ENCODE data around the gene FAM229B. TPM values are rescaled to one million over a fixed set of nuclear protein-coding genes. Genes with fewer than 3 reads are reported as not detected.

The FAM229B gene
- total and polyA plus RNA-seq, 2 of the 4 experiments (the other 2 are of a cell fraction), result 8.6 to 25.6 TPM

GRCh38 chr6:112145080-112145573 is 57.7 kb downstream of the FAM229B start:
- H2BK15ac ChIP-seq (ENCODE audit: low read depth, low read length), result no peak overlapping the region
- no peak overlapping the region for H4K91ac ChIP-seq (ENCODE audit: insufficient read depth, low read depth, low read length)
- ChIA-PET POLR2A (ENCODE audit: unreplicated experiment) (no interaction called here), CTCF (no interaction called here)
- H2AFZ ChIP-seq (replicated peaks; ENCODE audit: low read length, poor library complexity), result no peak overlapping the region
- no peak for TF ChIP-seq BHLHE40 (IDR thresholded peaks at IDR 0.05; ENCODE audit: low read depth, low read length)
- no peak for TF ChIP-seq MXI1 (IDR thresholded peaks at IDR 0.05; ENCODE audit: borderline replicate concordance, low read depth, low read length)
- no peak for TF ChIP-seq NFE2L2 (IDR thresholded peaks at IDR 0.05; ENCODE audit: low read depth, low read length)
- TF ChIP-seq FOS (IDR thresholded peaks at IDR 0.05; ENCODE audit: low read depth, low read length), result no peak
- no peak for TF ChIP-seq SMC3 (IDR thresholded peaks at IDR 0.05; ENCODE audit: low read depth, low read length)
- no peak for TF ChIP-seq MAZ (IDR thresholded peaks at IDR 0.05; ENCODE audit: borderline replicate concordance, low read depth, low read length)
- no peak overlapping the region for H3K27ac ChIP-seq (ENCODE audit: insufficient read depth, low read length)
- no peak overlapping the region for H2AK9ac ChIP-seq (replicated peaks; ENCODE audit: low read depth, low read length, poor library complexity)
- no peak for DNase-seq
- H3K36me3 ChIP-seq (ENCODE audit: control insufficient read depth, insufficient read depth, low read length), result peaks cover 48% of the 10 kb centered on the region
- no TSS peak for BruUV-seq (replicated peaks)
- H2BK5ac ChIP-seq (ENCODE audit: low read depth, low read length, poor library complexity, severe bottlenecking), result no peak overlapping the region
- WGBS, 2 experiments (ENCODE audit: extremely low coverage in 2 of 2, insufficient read length in 1 of 2), result 100% methylated on average over 5 of the region's 10 CpGs; no CpG with 5 or more reads in 1 of the 2 experiments
- H2BK20ac ChIP-seq (ENCODE audit: low read depth, low read length), result no peak overlapping the region
- no peak overlapping the region for H3K4me3 ChIP-seq (ENCODE audit: insufficient read depth, low read depth, low read length)
- in situ Hi-C loops (cut with MboI; ENCODE audit: low sequenced_read_pairs), result no loop called here
- H3K9me3 ChIP-seq (ENCODE audit: control insufficient read depth, insufficient read depth, low read length), result no peaks in the 10 kb centered on the region
- peaks cover 5% of the 10 kb centered on the region for H3K4me1 ChIP-seq (ENCODE audit: control insufficient read depth, insufficient read depth, low read length)
- H3K9me1 ChIP-seq (ENCODE audit: insufficient read depth, low read length), result peaks cover 9% of the 10 kb centered on the region; the same call in 1 of the 2 replicates
- H3K18ac ChIP-seq (ENCODE audit: low read depth, low read length), result no peak overlapping the region
- H3K14ac ChIP-seq (replicated peaks; ENCODE audit: low read depth, low read length), result no peak overlapping the region
- H3K23ac ChIP-seq (ENCODE audit: low read depth, low read length), result no peak overlapping the region
- dilution Hi-C loops (cut with HindIII; ENCODE audit: low sequenced_read_pairs, unreplicated experiment), result no loop called here
- H3K4me2 ChIP-seq (ENCODE audit: low read depth, low read length), result no peak overlapping the region
- H4K20me1 ChIP-seq (ENCODE audit: insufficient read depth, low read length), result no peaks in the 10 kb centered on the region
- H2BK120ac ChIP-seq (ENCODE audit: low read depth, low read length), result no peak overlapping the region
- H3K79me1 ChIP-seq (ENCODE audit: low read depth in 1 of 2, low read length in 2 of 2), result no peaks in the 10 kb centered on the region
- no peak overlapping the region for H3K56ac ChIP-seq (ENCODE audit: extremely low read depth, insufficient read depth, low read length)
- H2AK5ac ChIP-seq (ENCODE audit: low read depth, low read length), result no peak overlapping the region
- H4K5ac ChIP-seq (ENCODE audit: low read depth, low read length), result no peak overlapping the region
- ATAC-seq (ENCODE audit: low read depth), result no peak
- no peak overlapping the region for H4K8ac ChIP-seq (ENCODE audit: low read depth in 2 of 2, low read length in 2 of 2)
- intact Hi-C loops (cut with micrococcal nuclease), result loop anchor here (5.0 kb wide), 1 partner anchor 33 kb away; no protein-coding TSS in a partner anchor
- H3K4ac ChIP-seq (ENCODE audit: low read depth, low read length), result no peak overlapping the region
- H3K9ac ChIP-seq (ENCODE audit: low read depth, low read length), result no peak overlapping the region
- H3K27me3 ChIP-seq (ENCODE audit: control insufficient read depth, insufficient read depth, low read length), result no peaks in the 10 kb centered on the region

Measured in IMR-90 (cell line).